SW480 (cell line): ENCODE measurements around the gene GRPEL1.
"Not testable (repeated sequence)": the region's sequence is repeated elsewhere in the genome, so short reads cannot be mapped to it uniquely, and the experiment has no call there.

Experiments used
- DNase-seq: peaks from one replicate; pipeline ENCODE4 v3.0.0-alpha.2; 2016; ENCODE audit warnings: low spot score

Gene GRPEL1

GRCh38 chr4:7067452-7068278, at the start of gene GRPEL1:
Gene GRPEL1, minus strand, starts transcription at chr4:7068064. Its CDS starts 32 bp downstream, at chr4:7068032.
- DNase-seq: peak; percentile 98

- DNase-seq: no peak
Measured at GRCh38 chr4:7116705-7117104, 48.8 kb upstream of the GRPEL1 start.

- DNase-seq: no peak
Measured at GRCh38 chr4:7115557-7116340, 47.9 kb upstream of the GRPEL1 start.

GRCh38 chr4:7112656-7113055, 44.8 kb upstream of the GRPEL1 start:
- DNase-seq: no peak

DNA sequence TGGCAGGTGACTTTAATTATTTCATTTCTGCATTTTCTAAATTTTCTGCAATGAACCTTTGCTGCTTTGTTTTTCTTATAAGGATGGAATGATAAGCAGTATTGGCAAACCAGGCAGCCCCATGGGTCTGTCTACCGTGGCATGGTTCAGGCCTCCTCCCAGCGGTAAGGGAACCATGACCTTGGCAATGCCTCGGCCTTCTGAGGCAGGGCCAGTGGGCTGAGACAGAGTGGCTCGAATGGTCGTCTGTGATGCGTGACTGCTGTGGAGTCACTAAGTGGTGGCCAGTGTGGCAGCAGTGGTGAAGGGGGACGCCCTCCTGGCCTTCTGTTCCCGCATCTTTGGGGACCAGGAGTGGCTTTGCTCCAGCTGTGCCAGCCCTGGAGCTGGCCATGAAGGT, 43.6 kb upstream of the GRPEL1 start:
- no peak for DNase-seq

GRCh38 chr4:7110546-7110945, 42.7 kb upstream of the GRPEL1 start:
- DNase-seq: no peak

- no peak for DNase-seq
Measured at GRCh38 chr4:7109169-7109568, 41.3 kb upstream of the GRPEL1 start.

- DNase-seq: no peak
Measured at GRCh38 chr4:7108660-7109059, 40.8 kb upstream of the GRPEL1 start.

DNA sequence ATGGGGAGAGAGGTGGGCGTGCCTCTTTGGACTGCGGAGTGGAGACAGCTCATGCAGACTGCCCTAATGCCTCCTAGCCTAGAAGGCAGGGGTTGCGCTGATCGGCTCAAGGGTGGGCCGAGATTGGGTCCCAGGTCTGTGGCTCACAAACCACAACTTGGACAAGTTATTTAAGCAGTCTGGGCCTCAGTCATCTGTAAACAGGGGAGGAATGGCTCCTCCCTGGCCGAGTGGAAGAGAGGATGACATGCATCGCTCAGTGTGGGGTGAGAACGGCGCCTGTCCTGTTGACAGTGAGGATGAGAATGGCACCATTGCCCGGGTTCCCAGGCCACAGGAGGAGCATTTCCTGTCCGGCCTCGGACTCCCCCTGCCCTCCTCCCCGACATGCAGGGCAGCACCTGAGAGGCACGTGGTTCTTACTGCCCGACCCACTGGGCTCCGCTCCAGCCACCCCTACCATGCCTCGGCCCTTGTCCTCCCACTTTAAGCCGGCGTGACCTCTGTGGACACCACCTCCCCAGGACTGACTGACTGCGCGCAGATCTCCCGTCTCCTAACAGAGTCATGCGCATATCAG, 40.3 kb upstream of the GRPEL1 start:
- no peak for DNase-seq

GRCh38 chr4:7107166-7107905, 39.5 kb upstream of the GRPEL1 start:
- DNase-seq: no peak

DNA sequence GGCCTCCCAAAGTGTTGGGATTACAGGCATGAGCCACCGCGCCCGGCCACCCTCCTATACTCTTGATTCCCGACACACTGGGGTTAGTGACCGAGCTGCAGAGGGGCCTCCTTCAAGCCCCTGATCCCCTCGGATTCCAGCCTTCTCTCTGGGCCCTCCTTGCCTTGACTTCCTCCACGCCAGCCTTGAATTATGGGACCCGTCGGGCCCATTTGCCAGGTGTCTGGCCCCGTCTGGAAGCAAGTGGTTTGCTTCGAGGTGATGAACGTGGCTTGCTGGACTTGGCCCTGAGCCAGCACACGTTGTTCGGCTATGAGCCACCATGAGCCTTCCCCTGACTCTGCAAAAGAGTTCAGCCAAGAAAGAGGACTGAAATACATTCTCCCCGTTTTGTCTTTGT, 37.4 kb upstream of the GRPEL1 start:
- DNase-seq: no peak

- no peak for DNase-seq
Measured at GRCh38 chr4:7104366-7105031, 36.6 kb upstream of the GRPEL1 start.

GRCh38 chr4:7103607-7104365, 35.9 kb upstream of the GRPEL1 start:
- peak; percentile 36 for DNase-seq

DNA sequence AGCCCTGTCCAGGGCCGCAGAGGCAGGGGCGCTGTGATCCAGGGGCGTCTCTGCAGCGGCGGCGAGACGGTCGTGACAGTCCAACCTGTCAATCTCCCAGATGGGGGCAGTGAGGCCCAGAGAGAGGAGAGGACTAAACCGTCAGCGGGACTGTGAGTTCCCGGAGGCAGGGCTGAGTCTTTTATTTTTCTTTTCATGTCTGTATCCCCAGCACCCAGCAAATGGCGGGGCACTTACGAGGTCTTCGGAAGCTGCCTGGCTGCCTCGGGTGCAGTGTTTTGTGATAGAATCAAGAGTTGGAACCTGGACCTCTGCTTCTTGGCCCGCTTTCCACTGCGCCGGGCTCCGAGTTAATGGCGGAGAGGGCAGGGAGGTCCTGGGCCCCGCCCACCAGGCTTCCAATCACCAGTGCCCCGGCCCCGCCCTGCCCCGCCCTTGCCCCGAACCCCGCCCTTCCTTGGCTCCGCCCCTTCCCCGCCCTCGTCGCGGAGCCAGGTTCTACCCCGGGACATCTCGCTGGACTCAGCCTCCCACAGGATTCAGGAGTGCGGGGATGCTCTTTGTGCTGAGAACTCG, 35.3 kb upstream of the GRPEL1 start:
- peak; percentile 78 for DNase-seq

GRCh38 chr4:7102516-7102909, 34.6 kb upstream of the GRPEL1 start:
- DNase-seq: not testable (repeated sequence)

DNA sequence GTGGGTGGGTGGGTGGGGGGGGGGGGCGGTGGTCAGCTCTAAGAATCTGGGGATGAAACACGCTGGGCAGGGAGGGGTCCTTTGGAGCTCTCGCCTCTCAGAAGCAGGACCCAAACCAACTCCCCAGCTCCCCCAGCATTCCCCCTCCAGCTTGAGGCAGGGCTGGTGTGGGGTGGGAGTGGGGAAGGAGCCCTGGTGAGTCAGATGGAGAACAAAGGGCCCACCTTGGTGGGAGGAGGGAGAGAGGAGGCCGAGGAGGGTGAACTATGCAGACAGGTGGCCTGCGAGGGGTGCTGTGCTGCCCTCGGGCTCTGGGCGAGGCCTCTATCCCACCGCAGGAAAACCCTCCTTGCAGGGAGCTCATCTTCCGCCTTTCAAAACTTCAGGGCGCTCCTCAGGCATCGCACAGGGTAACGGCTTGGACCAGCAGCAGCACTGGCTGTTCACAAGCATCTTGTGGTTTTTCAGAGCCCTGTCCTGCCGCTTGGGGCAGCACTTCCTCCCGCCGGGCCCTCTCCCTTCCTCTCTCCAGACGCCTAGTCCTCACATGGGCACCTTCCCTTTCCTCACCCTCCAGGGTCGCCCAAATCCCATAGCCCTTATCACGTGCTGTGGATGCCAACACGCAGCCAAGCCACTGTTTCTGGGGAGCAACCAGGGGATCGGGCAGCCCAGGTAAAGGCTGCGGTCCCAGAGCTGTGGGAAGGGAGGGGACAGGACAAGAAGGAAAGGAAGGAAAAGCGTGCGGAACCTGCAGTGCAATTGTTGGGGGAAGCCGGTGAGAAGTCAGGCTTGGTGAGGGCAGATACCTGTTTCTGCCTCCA, 34.0 kb upstream of the GRPEL1 start:
- DNase-seq: peak; percentile 66

GRCh38 chr4:7096236-7096635, 28.4 kb upstream of the GRPEL1 start:
- no peak for DNase-seq

DNA sequence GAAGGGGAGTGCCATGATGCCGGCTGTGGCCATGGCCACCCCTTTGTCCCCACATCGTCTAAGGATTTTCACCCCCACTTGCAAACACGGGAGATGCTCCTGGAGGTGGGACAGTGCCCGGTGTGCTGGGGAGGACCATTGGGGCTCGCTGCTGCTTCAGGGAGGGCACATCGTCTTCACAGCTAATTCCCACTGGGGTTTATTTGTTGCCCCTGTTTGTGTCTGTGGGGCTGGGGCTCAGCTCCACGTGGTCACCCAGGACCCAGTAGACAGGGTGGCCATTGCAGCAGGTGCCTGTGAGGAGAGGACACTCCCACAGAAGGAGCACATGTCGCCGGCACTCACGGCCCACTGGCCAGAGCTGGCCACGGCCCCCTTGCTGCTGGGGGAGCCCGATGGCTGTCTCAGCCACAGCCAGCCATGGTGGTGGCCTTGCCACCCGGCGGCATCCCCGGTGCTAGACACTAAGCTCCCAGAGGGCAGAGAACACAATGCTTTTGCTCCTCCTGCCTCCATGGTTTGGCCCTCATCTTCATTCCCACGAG, 27.8 kb upstream of the GRPEL1 start:
- no peak for DNase-seq

GRCh38 chr4:7094916-7095315, 27.1 kb upstream of the GRPEL1 start:
- DNase-seq: no peak
